Lower leg skin (tissue), 4 donors: Measurements from ENCODE around the gene KRTAP10-7. TPM values are rescaled to one million over a fixed set of nuclear protein-coding genes. Genes with fewer than 3 reads are reported as not detected.
"Not testable (repeated sequence)": the region's sequence is repeated elsewhere in the genome, so short reads cannot be mapped to it uniquely, and the experiment has no call there.

Experiments
- DNase-seq, 2 donors: peaks; one replicate each; pipeline ENCODE4 v3.0.0-alpha.2; 2019; ENCODE audit warnings: low spot score in 2 of 2
- H3K4me3 ChIP-seq: fragments of 200-600 bp; sonication (generic); 2 replicates; pipeline ENCODE4 v1.5.1; 2017; ENCODE audit warnings: mild to moderate bottlenecking, low read depth; ENCODE audit not compliant: poor library complexity, severe bottlenecking
- CTCF ChIP-seq, 3 donors: fragments of 450-650 bp; IDR thresholded peaks; one replicate each; pipeline ENCODE4 v1.5.1; 2016; ENCODE audit warnings: antibody characterized with exemption in 3 of 3, mild to moderate bottlenecking in 3 of 3, moderate library complexity in 2 of 3
- POLR2A ChIP-seq, 2 donors: fragments of 450-650 bp; IDR thresholded peaks; one replicate each; pipeline ENCODE4 v1.6.1; 2016 to 2017; ENCODE audit warnings: antibody characterized with exemption in 2 of 2, mild to moderate bottlenecking in 1 of 2, moderate library complexity in 1 of 2
- WGBS, 2 donors: methylation state at CpG; one replicate each; pipeline ENCODE4 v1.1.5; 2018; 5-methylcytosine and 5-hydroxymethylcytosine counted together
- intact Hi-C: fragments of 100-400 bp; cut with DNase I; formaldehyde crosslinking; loops from one replicate; pipeline ENCODE4 v1.15.0; 2023; ENCODE audit warnings: low total_unique reads
- total RNA-seq, 4 donors: library from RNA; depleted of rRNA; stranded (reverse); fragments of >200 nt; gene quantifications; one replicate each; pipeline ENCODE4 v1.1.0, GENCODE V29; 2016

KRTAP10-7 gene
- total RNA-seq, 4 donors from 2014 or later, result 2.4 to 11.0 TPM; not detected in 2

- TF ChIP-seq CTCF (IDR thresholded peaks at IDR 0.05) (no peak), POLR2A (IDR thresholded peaks at IDR 0.05) (no peak)
- intact Hi-C loops, result no loop called here
- DNase-seq, result peak in 1 of 2 donors; percentile 61
- no peak overlapping the region for H3K4me3 ChIP-seq
- WGBS, 2 donors, result 49 to 59% methylated on average over 13 of the region's 13 CpGs
Observed at GRCh38 chr21:44555200-44555875, 45.1 kb upstream of the KRTAP10-7 start.

- TF ChIP-seq CTCF (IDR thresholded peaks at IDR 0.05), result no peak
- no peak for TF ChIP-seq POLR2A (IDR thresholded peaks at IDR 0.05)
- 83 to 85% methylated on average over 9 of the region's 9 CpGs for WGBS, 2 donors
- DNase-seq, result peak in 1 of 2 donors; percentile 59
- intact Hi-C loops, result no loop called here
- no peak overlapping the region for H3K4me3 ChIP-seq
Observed at GRCh38 chr21:44556879-44557278, 43.5 kb upstream of the KRTAP10-7 start.

GRCh38 chr21:44557491-44558328, 42.7 kb upstream of the KRTAP10-7 start:
- intact Hi-C loops, result no loop called here
- WGBS, 2 donors, result 64 to 70% methylated on average over 30 of the region's 30 CpGs
- no peak for TF ChIP-seq CTCF (IDR thresholded peaks at IDR 0.05)
- no peak for TF ChIP-seq POLR2A (IDR thresholded peaks at IDR 0.05)

GRCh38 chr21:44558329-44558675, 42.1 kb upstream of the KRTAP10-7 start:
- H3K4me3 ChIP-seq, intact Hi-C loops: not testable (repeated sequence)
- DNase-seq, result peak in 1 of 2 donors; percentile 65
- 74 to 77% methylated on average over 10 of the region's 10 CpGs for WGBS, 2 donors

More at GRCh38 chr21:44557491-44558328, 42.7 kb upstream of the KRTAP10-7 start:
- peak in 1 of 2 donors; percentile 80 for DNase-seq
- H3K4me3 ChIP-seq, result no peak overlapping the region

- intact Hi-C loops, result no loop called here
- TF ChIP-seq CTCF (IDR thresholded peaks at IDR 0.05) (no peak), POLR2A (IDR thresholded peaks at IDR 0.05) (no peak)
- H3K4me3 ChIP-seq, result no peak within 1 kb of the TSS
- no peak for DNase-seq
- WGBS, 2 donors, result 71 to 77% methylated on average over 5 of the region's 5 CpGs
Observed at GRCh38 chr21:44558695-44559094, 41.7 kb upstream of the KRTAP10-7 start, which contains the start of gene KRTAP10-3. TSS of gene KRTAP10-3 (minus strand) at chr21:44558795. CDS start at chr21:44558715, 80 bp downstream.

- intact Hi-C loops, result no loop called here
- DNase-seq, result no peak
- WGBS, 2 donors, result 97 to 100% methylated on average over 1 of the region's 1 CpG
- no peak overlapping the region for H3K4me3 ChIP-seq
- no peak for TF ChIP-seq POLR2A (IDR thresholded peaks at IDR 0.05)
- TF ChIP-seq CTCF (IDR thresholded peaks at IDR 0.05), result no peak
Observed at GRCh38 chr21:44564099-44564498, 36.3 kb upstream of the KRTAP10-7 start.
